Measurements from ENCODE around the gene HLTF.

The HLTF gene

GRCh38 chr3:149101641-149102040 lies 15.3 kb upstream of the HLTF start:
- H3K27ac ChIP-seq (ENCODE audit: extremely low read depth, low read depth, low read length) = no peak overlapping the region
- POLR2A ChIA-PET = no interaction called here
- H3K36me3 ChIP-seq (ENCODE audit: control insufficient read depth in 2 of 2, insufficient read depth in 1 of 2, low read length in 2 of 2) = no peaks in the 10 kb centered on the region
- no peaks in the 10 kb centered on the region for H3K9me3 ChIP-seq (ENCODE audit: control insufficient read depth, insufficient read depth, low read depth, low read length)
- TF ChIP-seq KLF16 (tag by site-specific recombination; IDR thresholded peaks at IDR 0.05) (no peak), ZFP3 (tag by site-specific recombination; IDR thresholded peaks at IDR 0.05; ENCODE audit: low read depth) (no peak), YY2 (tag by site-specific recombination; IDR thresholded peaks at IDR 0.05) (no peak), ZNF398 (tag by site-specific recombination; IDR thresholded peaks at IDR 0.05) (no peak), ZNF837 (tag by site-specific recombination; IDR thresholded peaks at IDR 0.05) (no peak), ZNF776 (tag by site-specific recombination; IDR thresholded peaks at IDR 0.05; ENCODE audit: borderline replicate concordance) (no peak)
- TF ChIP-seq, protein P1, sequence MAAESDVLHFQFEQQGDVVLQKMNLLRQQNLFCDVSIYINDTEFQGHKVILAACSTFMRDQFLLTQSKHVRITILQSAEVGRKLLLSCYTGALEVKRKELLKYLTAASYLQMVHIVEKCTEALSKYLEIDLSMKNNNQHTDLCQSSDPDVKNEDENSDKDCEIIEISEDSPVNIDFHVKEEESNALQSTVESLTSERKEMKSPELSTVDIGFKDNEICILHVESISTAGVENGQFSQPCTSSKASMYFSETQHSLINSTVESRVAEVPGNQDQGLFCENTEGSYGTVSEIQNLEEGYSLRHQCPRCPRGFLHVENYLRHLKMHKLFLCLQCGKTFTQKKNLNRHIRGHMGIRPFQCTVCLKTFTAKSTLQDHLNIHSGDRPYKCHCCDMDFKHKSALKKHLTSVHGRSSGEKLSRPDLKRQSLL (tag by site-specific recombination; IDR thresholded peaks at IDR 0.05) = no peak
- no peak overlapping the region for H3K4me3 ChIP-seq (ENCODE audit: low read depth, low read length)
- CTCF ChIA-PET = no interaction called here
- no peaks in the 10 kb centered on the region for H3K4me1 ChIP-seq (ENCODE audit: control insufficient read depth, insufficient read depth, low read length)

DNA sequence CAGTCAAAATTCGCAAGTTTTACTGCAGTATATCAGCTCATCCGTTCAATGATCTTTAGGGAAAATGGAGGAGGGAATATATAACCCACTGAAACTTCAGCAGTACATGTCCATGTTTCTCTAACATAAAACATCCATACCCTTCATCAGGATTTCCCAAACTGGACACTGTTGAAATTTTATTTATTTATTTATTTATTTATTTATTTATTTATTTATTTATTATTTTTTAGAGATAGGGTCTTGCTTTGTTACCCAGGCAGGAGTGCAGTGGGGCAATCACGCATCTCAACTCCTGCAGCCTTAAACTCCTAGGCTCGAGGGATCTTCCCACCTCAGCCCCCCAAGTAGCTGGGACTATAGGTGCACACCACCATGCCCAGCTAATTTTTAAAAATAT lies 14.8 kb upstream of the HLTF start:
- Histone ChIP-seq H3K36me3 (ENCODE audit: control insufficient read depth in 2 of 2, insufficient read depth in 1 of 2, low read length in 2 of 2) (no peaks in the 10 kb centered on the region), H3K4me1 (ENCODE audit: control insufficient read depth, insufficient read depth, low read length) (no peaks in the 10 kb centered on the region), H3K27ac (ENCODE audit: extremely low read depth, low read depth, low read length) (no peak overlapping the region), H3K9me3 (ENCODE audit: control insufficient read depth, insufficient read depth, low read depth, low read length) (no peaks in the 10 kb centered on the region), H3K4me3 (ENCODE audit: low read depth, low read length) (no peak overlapping the region)
- ChIA-PET POLR2A (no interaction called here), CTCF (no interaction called here)
- TF ChIP-seq, protein P2, sequence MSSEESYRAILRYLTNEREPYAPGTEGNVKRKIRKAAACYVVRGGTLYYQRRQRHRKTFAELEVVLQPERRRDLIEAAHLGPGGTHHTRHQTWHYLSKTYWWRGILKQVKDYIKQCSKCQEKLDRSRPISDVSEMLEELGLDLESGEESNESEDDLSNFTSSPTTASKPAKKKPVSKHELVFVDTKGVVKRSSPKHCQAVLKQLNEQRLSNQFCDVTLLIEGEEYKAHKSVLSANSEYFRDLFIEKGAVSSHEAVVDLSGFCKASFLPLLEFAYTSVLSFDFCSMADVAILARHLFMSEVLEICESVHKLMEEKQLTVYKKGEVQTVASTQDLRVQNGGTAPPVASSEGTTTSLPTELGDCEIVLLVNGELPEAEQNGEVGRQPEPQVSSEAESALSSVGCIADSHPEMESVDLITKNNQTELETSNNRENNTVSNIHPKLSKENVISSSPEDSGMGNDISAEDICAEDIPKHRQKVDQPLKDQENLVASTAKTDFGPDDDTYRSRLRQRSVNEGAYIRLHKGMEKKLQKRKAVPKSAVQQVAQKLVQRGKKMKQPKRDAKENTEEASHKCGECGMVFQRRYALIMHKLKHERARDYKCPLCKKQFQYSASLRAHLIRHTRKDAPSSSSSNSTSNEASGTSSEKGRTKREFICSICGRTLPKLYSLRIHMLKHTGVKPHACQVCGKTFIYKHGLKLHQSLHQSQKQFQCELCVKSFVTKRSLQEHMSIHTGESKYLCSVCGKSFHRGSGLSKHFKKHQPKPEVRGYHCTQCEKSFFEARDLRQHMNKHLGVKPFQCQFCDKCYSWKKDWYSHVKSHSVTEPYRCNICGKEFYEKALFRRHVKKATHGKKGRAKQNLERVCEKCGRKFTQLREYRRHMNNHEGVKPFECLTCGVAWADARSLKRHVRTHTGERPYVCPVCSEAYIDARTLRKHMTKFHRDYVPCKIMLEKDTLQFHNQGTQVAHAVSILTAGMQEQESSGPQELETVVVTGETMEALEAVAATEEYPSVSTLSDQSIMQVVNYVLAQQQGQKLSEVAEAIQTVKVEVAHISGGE (tag by site-specific recombination; conservative IDR thresholded peaks at IDR 0.05; ENCODE audit: low read depth) = peak; percentile 68
- TF ChIP-seq ZNF621 (tag by site-specific recombination; IDR thresholded peaks at IDR 0.05) = no peak
- TF ChIP-seq ZNF426 (tag by site-specific recombination; IDR thresholded peaks at IDR 0.05) = peak; percentile 63
- no peak for TF ChIP-seq ZNF26 (tag by site-specific recombination; IDR thresholded peaks at IDR 0.05)
- TF ChIP-seq BCL6B (tag by site-specific recombination; IDR thresholded peaks at IDR 0.05) = no peak
- no peak for TF ChIP-seq ZNF529 (tag by site-specific recombination; IDR thresholded peaks at IDR 0.05; ENCODE audit: insufficient replicate concordance)
- TF ChIP-seq SP3 (tag by site-specific recombination; IDR thresholded peaks at IDR 0.05) = no peak
- TF ChIP-seq, protein P3, sequence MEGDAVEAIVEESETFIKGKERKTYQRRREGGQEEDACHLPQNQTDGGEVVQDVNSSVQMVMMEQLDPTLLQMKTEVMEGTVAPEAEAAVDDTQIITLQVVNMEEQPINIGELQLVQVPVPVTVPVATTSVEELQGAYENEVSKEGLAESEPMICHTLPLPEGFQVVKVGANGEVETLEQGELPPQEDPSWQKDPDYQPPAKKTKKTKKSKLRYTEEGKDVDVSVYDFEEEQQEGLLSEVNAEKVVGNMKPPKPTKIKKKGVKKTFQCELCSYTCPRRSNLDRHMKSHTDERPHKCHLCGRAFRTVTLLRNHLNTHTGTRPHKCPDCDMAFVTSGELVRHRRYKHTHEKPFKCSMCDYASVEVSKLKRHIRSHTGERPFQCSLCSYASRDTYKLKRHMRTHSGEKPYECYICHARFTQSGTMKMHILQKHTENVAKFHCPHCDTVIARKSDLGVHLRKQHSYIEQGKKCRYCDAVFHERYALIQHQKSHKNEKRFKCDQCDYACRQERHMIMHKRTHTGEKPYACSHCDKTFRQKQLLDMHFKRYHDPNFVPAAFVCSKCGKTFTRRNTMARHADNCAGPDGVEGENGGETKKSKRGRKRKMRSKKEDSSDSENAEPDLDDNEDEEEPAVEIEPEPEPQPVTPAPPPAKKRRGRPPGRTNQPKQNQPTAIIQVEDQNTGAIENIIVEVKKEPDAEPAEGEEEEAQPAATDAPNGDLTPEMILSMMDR (tag by site-specific recombination; IDR thresholded peaks at IDR 0.05) = no peak
- no peak for TF ChIP-seq ZNF423 (tag by site-specific recombination; IDR thresholded peaks at IDR 0.05)
- no peak for TF ChIP-seq ZNF777 (tag by site-specific recombination; IDR thresholded peaks at IDR 0.05; ENCODE audit: borderline replicate concordance)
- TF ChIP-seq PATZ1 (tag by site-specific recombination; IDR thresholded peaks at IDR 0.05) = no peak
- TF ChIP-seq ZNF155 (tag by site-specific recombination; IDR thresholded peaks at IDR 0.05) = no peak
- TF ChIP-seq, protein P4, sequence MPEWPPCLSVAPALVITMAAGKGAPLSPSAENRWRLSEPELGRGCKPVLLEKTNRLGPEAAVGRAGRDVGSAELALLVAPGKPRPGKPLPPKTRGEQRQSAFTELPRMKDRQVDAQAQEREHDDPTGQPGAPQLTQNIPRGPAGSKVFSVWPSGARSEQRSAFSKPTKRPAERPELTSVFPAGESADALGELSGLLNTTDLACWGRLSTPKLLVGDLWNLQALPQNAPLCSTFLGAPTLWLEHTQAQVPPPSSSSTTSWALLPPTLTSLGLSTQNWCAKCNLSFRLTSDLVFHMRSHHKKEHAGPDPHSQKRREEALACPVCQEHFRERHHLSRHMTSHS (tag by site-specific recombination; IDR thresholded peaks at IDR 0.05) = no peak
- peak; percentile 37; the same call in 1 of the 2 replicates for TF ChIP-seq ZNF623 (tag by site-specific recombination; IDR thresholded peaks at IDR 0.05)
